HepG2 (cell line): ENCODE results near the gene CHD9NB. TPM values are rescaled to one million over a fixed set of nuclear protein-coding genes. Genes with fewer than 3 reads are reported as not detected.

Experiments used
- HMGA1 ChIP-seq: sonication (generic); formaldehyde crosslinking; conservative IDR thresholded peaks from 2 replicates; pipeline ENCODE4 v1.4.0; 2020; ENCODE audit warnings: missing genetic modification reagents
- MTF2 ChIP-seq: sonication (generic); formaldehyde crosslinking; IDR thresholded peaks from 2 replicates; pipeline ENCODE4 v1.5.0; 2020; ENCODE audit warnings: missing genetic modification reagents, borderline replicate concordance
- RELA ChIP-seq: sonication (generic); formaldehyde crosslinking; IDR thresholded peaks from 2 replicates; pipeline ENCODE4 v1.4.0; 2020; ENCODE audit warnings: missing genetic modification reagents
- RNF2 ChIP-seq: fragments of 450-650 bp; conservative IDR thresholded peaks from 2 replicates; pipeline ENCODE4 v1.6.1; 2016; ENCODE audit warnings: low read depth
- RXRB ChIP-seq: IDR thresholded peaks from 2 replicates; pipeline ENCODE4 v1.6.1; 2016; ENCODE audit warnings: borderline replicate concordance, missing genetic modification reagents, missing compliant biosample characterization
- SMAD3 ChIP-seq: sonication (generic); formaldehyde crosslinking; IDR thresholded peaks from 2 replicates; pipeline ENCODE4 v1.4.0; 2020; ENCODE audit warnings: missing genetic modification reagents
- TAF1 ChIP-seq: sonication (generic); formaldehyde crosslinking; IDR thresholded peaks from 2 replicates; pipeline ENCODE4 v1.4.0; 2020; ENCODE audit warnings: missing genetic modification reagents
- TRIM24 ChIP-seq: sonication (generic); formaldehyde crosslinking; IDR thresholded peaks from 2 replicates; pipeline ENCODE4 v1.8.0; 2022; ENCODE audit warnings: mild to moderate bottlenecking, missing genetic modification reagents
- U2AF1 ChIP-seq: fragments of 200-400 bp; formaldehyde crosslinking; optimal IDR thresholded peaks from 2 replicates; pipeline ENCODE3; 2017; ENCODE audit warnings: mild to moderate bottlenecking, low read depth, low read length
- ZNF329 ChIP-seq: sonication (generic); formaldehyde crosslinking; IDR thresholded peaks from 2 replicates; pipeline ENCODE4 v1.9.0; 2021; ENCODE audit warnings: low read depth, mild to moderate bottlenecking, missing genetic modification reagents
- ZNF431 ChIP-seq: sonication (generic); formaldehyde crosslinking; IDR thresholded peaks from 2 replicates; pipeline ENCODE4 v1.9.0; 2022; ENCODE audit warnings: missing genetic modification reagents, low read depth, mild to moderate bottlenecking, borderline replicate concordance
- ZNF577 ChIP-seq: sonication (generic); formaldehyde crosslinking; IDR thresholded peaks from 2 replicates; pipeline ENCODE4 v1.4.0; 2020; ENCODE audit warnings: mild to moderate bottlenecking, low read depth, missing genetic modification reagents, borderline replicate concordance
- polyA plus RNA-seq, 8 experiments: library from polyadenylated mRNA; depleted of rRNA in 3 of 8; stranded (reverse) in 7 of 8; unstranded in 1 of 8; fragments of >200 nt; fragmentation: Illumina TruSeq in 4 of 8; extraction: Trizol in 4 of 8; gene quantifications; 2 replicates each; pipeline versions ENCODE4 v1.2.1 to v1.2.3, GENCODE V29; 2011 to 2016; ENCODE audit warnings: low read depth in 4 of 8, missing spikeins in 1 of 8, mixed read lengths in 1 of 8; ENCODE audit not compliant: insufficient read depth in 1 of 8
- total RNA-seq, 5 experiments: library from RNA; depleted of rRNA; stranded (reverse); fragments of >200 nt; fragmentation: Illumina TruSeq; extraction: Trizol; gene quantifications; 2 replicates each; pipeline ENCODE4 v1.2.3, GENCODE V29; 2016; ENCODE audit warnings: low read depth in 1 of 5
- TF ChIP-seq, protein P1 (sequence below): sonication (generic); formaldehyde crosslinking; IDR thresholded peaks from 2 replicates; pipeline ENCODE4 v1.4.0; 2020; ENCODE audit warnings: missing genetic modification reagents
- TF ChIP-seq, protein P2 (sequence below): sonication (generic); formaldehyde crosslinking; IDR thresholded peaks from 2 replicates; pipeline ENCODE4 v1.8.0; 2022; ENCODE audit warnings: missing genetic modification reagents, low read depth, mild to moderate bottlenecking, borderline replicate concordance
- TF ChIP-seq, protein P3 (sequence below): sonication (generic); formaldehyde crosslinking; IDR thresholded peaks from 2 replicates; pipeline ENCODE4 v1.8.0; 2022; ENCODE audit warnings: missing genetic modification reagents, mild to moderate bottlenecking, borderline replicate concordance
- TF ChIP-seq, protein P4 (sequence below): sonication (generic); formaldehyde crosslinking; IDR thresholded peaks from 2 replicates; pipeline ENCODE4 v1.4.0; 2020; ENCODE audit warnings: missing genetic modification reagents, borderline replicate concordance
- TF ChIP-seq, protein P5 (sequence below): sonication (generic); formaldehyde crosslinking; IDR thresholded peaks from 2 replicates; pipeline ENCODE4 v1.4.0; 2020; ENCODE audit warnings: missing genetic modification reagents, borderline replicate concordance

The CHD9NB gene
- total and polyA plus RNA-seq, 2 of the 13 experiments (the other 11 are each of a cell fraction or from before 2014, with no cell fraction given) = 0.17 to 0.18 TPM

DNA sequence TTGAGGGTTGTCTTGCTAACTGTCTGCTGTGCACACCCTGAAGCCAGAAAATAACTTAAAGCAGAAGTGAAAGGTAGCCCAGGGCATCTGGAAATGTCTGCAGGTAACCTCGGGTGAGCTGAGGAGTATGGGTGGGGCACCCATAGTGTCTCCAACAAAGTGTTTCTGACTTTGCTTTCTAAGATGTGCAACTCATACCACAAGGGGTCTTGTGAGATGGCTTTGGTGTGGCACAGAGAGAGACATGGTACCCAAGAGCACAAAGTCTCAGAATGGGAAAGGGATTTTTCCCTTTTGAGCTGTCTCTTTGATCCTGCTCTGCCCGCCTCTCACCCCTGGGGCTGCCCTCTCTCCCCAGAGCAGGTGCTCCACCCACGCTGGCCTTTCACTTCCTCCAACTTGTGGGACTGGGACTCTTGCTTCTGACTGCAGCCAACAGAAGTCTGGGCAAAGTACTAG, 9.0 kb upstream of the CHD9NB start (continued):
- TF ChIP-seq, protein P1, sequence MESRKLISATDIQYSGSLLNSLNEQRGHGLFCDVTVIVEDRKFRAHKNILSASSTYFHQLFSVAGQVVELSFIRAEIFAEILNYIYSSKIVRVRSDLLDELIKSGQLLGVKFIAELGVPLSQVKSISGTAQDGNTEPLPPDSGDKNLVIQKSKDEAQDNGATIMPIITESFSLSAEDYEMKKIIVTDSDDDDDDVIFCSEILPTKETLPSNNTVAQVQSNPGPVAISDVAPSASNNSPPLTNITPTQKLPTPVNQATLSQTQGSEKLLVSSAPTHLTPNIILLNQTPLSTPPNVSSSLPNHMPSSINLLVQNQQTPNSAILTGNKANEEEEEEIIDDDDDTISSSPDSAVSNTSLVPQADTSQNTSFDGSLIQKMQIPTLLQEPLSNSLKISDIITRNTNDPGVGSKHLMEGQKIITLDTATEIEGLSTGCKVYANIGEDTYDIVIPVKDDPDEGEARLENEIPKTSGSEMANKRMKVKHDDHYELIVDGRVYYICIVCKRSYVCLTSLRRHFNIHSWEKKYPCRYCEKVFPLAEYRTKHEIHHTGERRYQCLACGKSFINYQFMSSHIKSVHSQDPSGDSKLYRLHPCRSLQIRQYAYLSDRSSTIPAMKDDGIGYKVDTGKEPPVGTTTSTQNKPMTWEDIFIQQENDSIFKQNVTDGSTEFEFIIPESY (CRISPR knock-in tag) = no peak
- TF ChIP-seq ZNF431 (CRISPR knock-in tag) (no peak), RELA (CRISPR knock-in tag) (no peak), TAF1 (CRISPR knock-in tag) (no peak), RXRB (CRISPR knock-in tag) (peak; percentile 57; the same call in 1 of the 2 replicates), TRIM24 (no peak), HMGA1 (no peak), ZNF577 (no peak), SMAD3 (CRISPR knock-in tag) (no peak), MTF2 (CRISPR knock-in tag) (no peak), U2AF1 (no peak), RNF2 (no peak), ZNF329 (CRISPR knock-in tag) (no peak)
- TF ChIP-seq, protein P2, sequence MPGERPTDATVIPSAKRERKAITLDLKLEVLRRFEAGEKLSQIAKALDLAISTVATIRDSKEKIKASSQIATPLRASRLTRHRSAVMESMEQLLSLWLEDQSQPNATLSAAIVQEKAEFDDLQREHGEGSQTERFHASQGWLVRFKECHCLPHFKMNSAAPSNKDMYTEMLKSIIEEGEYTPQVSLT = no peak
- TF ChIP-seq, protein P3, sequence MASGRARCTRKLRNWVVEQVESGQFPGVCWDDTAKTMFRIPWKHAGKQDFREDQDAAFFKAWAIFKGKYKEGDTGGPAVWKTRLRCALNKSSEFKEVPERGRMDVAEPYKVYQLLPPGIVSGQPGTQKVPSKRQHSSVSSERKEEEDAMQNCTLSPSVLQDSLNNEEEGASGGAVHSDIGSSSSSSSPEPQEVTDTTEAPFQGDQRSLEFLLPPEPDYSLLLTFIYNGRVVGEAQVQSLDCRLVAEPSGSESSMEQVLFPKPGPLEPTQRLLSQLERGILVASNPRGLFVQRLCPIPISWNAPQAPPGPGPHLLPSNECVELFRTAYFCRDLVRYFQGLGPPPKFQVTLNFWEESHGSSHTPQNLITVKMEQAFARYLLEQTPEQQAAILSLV (CRISPR knock-in tag) = no peak
- TF ChIP-seq, protein P4, sequence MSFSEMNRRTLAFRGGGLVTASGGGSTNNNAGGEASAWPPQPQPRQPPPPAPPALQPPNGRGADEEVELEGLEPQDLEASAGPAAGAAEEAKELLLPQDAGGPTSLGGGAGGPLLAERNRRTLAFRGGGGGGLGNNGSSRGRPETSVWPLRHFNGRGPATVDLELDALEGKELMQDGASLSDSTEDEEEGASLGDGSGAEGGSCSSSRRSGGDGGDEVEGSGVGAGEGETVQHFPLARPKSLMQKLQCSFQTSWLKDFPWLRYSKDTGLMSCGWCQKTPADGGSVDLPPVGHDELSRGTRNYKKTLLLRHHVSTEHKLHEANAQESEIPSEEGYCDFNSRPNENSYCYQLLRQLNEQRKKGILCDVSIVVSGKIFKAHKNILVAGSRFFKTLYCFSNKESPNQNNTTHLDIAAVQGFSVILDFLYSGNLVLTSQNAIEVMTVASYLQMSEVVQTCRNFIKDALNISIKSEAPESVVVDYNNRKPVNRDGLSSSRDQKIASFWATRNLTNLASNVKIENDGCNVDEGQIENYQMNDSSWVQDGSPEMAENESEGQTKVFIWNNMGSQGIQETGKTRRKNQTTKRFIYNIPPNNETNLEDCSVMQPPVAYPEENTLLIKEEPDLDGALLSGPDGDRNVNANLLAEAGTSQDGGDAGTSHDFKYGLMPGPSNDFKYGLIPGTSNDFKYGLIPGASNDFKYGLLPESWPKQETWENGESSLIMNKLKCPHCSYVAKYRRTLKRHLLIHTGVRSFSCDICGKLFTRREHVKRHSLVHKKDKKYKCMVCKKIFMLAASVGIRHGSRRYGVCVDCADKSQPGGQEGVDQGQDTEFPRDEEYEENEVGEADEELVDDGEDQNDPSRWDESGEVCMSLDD (CRISPR knock-in tag) = no peak
- TF ChIP-seq, protein P5, sequence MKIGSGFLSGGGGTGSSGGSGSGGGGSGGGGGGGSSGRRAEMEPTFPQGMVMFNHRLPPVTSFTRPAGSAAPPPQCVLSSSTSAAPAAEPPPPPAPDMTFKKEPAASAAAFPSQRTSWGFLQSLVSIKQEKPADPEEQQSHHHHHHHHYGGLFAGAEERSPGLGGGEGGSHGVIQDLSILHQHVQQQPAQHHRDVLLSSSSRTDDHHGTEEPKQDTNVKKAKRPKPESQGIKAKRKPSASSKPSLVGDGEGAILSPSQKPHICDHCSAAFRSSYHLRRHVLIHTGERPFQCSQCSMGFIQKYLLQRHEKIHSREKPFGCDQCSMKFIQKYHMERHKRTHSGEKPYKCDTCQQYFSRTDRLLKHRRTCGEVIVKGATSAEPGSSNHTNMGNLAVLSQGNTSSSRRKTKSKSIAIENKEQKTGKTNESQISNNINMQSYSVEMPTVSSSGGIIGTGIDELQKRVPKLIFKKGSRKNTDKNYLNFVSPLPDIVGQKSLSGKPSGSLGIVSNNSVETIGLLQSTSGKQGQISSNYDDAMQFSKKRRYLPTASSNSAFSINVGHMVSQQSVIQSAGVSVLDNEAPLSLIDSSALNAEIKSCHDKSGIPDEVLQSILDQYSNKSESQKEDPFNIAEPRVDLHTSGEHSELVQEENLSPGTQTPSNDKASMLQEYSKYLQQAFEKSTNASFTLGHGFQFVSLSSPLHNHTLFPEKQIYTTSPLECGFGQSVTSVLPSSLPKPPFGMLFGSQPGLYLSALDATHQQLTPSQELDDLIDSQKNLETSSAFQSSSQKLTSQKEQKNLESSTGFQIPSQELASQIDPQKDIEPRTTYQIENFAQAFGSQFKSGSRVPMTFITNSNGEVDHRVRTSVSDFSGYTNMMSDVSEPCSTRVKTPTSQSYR = no peak
